GM12874 (cell line): ENCODE measurements around the gene NIP7.

ENCODE experiments used
- TF ChIP-seq, protein P1 (sequence below): IDR thresholded peaks from 2 replicates; pipeline ENCODE4 v1.5.1; 2011; ENCODE audit warnings: low read depth, mild to moderate bottlenecking, control low read depth, low read length, moderate library complexity; ENCODE audit not compliant: insufficient read depth

NIP7 gene

GRCh38 chr16:69306031-69306430, 33.5 kb upstream of the NIP7 start:
- TF ChIP-seq, protein P1, sequence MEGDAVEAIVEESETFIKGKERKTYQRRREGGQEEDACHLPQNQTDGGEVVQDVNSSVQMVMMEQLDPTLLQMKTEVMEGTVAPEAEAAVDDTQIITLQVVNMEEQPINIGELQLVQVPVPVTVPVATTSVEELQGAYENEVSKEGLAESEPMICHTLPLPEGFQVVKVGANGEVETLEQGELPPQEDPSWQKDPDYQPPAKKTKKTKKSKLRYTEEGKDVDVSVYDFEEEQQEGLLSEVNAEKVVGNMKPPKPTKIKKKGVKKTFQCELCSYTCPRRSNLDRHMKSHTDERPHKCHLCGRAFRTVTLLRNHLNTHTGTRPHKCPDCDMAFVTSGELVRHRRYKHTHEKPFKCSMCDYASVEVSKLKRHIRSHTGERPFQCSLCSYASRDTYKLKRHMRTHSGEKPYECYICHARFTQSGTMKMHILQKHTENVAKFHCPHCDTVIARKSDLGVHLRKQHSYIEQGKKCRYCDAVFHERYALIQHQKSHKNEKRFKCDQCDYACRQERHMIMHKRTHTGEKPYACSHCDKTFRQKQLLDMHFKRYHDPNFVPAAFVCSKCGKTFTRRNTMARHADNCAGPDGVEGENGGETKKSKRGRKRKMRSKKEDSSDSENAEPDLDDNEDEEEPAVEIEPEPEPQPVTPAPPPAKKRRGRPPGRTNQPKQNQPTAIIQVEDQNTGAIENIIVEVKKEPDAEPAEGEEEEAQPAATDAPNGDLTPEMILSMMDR: no peak

- TF ChIP-seq, protein P1: no peak
These were observed 32.5 kb upstream of the NIP7 start for GRCh38 chr16:69307091-69307490.

- TF ChIP-seq, protein P1: no peak
These were observed 31.7 kb upstream of the NIP7 start for GRCh38 chr16:69307856-69308255.

DNA sequence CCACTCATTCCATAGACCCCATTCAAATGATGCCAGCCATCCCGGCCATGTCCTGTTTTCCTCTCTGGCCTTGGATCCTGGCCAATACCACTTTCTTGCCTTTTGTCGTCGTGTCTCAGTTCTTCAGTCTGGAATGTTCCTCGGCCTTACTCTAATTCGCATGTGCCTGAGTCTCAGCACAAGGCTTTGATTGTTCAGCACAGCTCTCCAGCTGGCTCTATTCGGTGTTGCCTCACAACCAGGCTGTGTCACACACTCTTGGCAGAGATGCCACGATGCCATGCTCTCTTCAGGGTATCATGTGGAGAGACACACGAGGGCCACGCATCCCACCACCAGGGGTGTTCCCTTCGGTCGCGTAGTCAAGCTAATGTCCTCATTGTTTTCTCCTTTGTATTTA, 30.3 kb upstream of the NIP7 start:
- TF ChIP-seq, protein P1: no peak

DNA sequence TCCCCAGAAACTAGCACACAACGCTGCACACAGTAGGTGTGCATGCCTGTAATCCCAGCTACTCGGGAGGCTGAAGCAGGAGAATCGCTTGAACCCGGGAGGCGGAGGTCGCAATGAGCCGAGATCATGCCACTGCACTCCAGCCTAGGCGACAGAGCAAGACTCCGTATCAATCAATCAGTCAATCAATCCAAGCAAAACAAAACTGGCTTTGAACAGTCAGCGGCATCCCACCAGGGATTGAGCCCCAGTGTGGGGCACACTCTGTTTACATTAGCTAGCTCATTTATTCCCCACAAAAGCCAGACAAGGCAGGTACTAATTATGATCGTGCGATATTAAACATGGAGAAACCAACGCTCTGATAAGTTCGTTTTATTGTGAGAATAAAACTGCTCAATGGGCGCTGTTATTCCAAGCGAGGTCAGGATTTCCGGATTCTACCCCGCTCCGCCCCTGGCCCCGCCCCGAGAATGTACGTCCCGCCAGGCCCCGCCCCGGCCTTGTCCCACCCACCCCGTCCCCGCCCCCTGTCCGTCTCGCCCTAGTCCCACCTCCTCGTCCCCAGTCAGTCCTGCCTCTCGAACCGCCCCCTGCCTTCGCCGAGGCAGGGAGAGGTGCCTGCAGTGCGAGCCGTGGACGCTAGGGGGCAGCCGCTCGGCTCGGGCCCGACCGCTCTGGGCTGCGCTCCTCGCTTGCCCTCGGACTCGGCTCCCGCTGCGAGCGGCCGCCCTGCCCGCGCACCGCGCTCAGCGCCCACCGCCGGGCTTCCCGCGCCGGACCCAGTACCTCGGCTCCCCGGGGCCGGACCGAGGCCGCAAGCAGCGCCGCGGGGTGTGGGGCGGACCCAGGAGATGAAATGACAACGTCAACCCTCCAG, 28.7 kb upstream of the NIP7 start, which contains the start of gene VPS4A:
VPS4A (plus strand) TSS at position 698 of the 880 bp plus-strand sequence; CDS start at position 860, 162 bp downstream.
- TF ChIP-seq, protein P1: peak; percentile 97

- TF ChIP-seq, protein P1: 0 out of 2 replicates have a peak, but pooled peaks have one; percentile 21
These were observed 27.8 kb upstream of the NIP7 start for GRCh38 chr16:69311533-69312387.

- TF ChIP-seq, protein P1: no peak
These were observed 26.1 kb upstream of the NIP7 start for GRCh38 chr16:69313469-69313868.
